ENCODE data around the gene PDE7B. TPM values are rescaled to one million over a fixed set of nuclear protein-coding genes. Genes with fewer than 3 reads are reported as not detected.

The PDE7B gene
- polyA plus RNA-seq, 1 donor (not counting 4 experiments of a cell fraction or from before 2014, with no cell fraction given), result 0.01 TPM

DNA sequence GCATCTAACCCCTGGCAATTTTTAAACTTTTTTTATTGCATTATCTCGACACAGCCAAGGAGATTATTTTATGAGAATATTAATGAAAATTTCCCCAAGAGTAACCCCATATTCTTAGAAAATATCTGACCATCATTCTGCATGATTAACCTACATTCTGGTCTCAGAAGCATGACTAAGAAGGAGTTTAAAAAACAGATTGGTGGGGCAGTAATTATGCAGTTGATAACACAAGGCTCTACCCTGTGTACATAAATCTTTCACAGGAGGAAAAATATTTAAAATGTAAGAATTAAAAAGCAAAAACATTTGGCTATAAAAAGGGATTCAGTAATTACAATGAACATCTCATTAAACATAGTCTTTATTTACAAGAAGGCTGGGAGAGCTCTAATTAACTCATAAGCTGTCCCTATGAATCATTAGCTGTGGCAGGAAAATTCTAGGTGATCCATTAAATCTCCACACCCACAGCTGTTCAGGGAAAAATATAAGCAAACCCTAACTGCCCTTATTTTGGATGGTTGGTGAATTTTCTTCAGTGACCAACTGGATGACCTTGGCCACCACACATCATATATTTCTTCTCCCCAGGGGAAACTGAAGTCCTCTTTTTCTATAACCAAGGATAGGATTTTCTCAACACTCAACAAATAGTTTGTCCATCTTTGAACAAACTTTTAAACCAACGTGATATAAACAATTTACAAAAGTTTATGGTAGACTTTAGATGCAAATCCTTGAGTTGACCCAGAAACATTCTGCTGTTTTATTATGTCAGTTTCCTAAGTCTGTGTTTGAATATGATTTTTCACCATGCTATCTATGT, 59.5 kb downstream of the PDE7B start:
- DNase-seq (ENCODE audit: low read depth, low spot score) (no peak), FAIRE-seq (no peak)
- no peak overlapping the region for H3K4me2 ChIP-seq (ENCODE audit: control insufficient read depth, extremely low read depth, insufficient read depth, low read depth, low read length)
- H3K27ac ChIP-seq (ENCODE audit: control insufficient read depth, insufficient read depth, low read length), result no peak overlapping the region
- dilution Hi-C loops (cut with MboI; ENCODE audit: extremely low pct_ligation_motif_present, low sequenced_read_pairs), result no loop called here
- H3K36me3 ChIP-seq (ENCODE audit: control insufficient read depth in 2 of 2, extremely low read depth in 1 of 2, insufficient read depth in 2 of 2, low read length in 2 of 2), result no peaks in the 10 kb centered on the region
- no peak overlapping the region for H3K4me3 ChIP-seq (ENCODE audit: control insufficient read depth in 2 of 3, extremely low read depth in 1 of 3, insufficient read depth in 2 of 3, low read depth in 1 of 3, low read length in 3 of 3)
- H3K27me3 ChIP-seq (ENCODE audit: control insufficient read depth, extremely low read depth, insufficient read depth, low read length), result no peaks in the 10 kb centered on the region
- H3K79me2 ChIP-seq (ENCODE audit: control insufficient read depth, insufficient read depth, low read length), result no peaks in the 10 kb centered on the region
- H4K20me1 ChIP-seq (ENCODE audit: control insufficient read depth, extremely low read depth, insufficient read depth, low read length), result no peaks in the 10 kb centered on the region
- H3K9me3 ChIP-seq (ENCODE audit: control insufficient read depth, low read depth, low read length), result no peaks in the 10 kb centered on the region
- no peak overlapping the region for H3K9ac ChIP-seq (ENCODE audit: control insufficient read depth, extremely low read depth, insufficient read depth, low read length)
- no peak for TF ChIP-seq EZH2 (IDR thresholded peaks at IDR 0.05; ENCODE audit: low read length)
- TF ChIP-seq, protein P1, sequence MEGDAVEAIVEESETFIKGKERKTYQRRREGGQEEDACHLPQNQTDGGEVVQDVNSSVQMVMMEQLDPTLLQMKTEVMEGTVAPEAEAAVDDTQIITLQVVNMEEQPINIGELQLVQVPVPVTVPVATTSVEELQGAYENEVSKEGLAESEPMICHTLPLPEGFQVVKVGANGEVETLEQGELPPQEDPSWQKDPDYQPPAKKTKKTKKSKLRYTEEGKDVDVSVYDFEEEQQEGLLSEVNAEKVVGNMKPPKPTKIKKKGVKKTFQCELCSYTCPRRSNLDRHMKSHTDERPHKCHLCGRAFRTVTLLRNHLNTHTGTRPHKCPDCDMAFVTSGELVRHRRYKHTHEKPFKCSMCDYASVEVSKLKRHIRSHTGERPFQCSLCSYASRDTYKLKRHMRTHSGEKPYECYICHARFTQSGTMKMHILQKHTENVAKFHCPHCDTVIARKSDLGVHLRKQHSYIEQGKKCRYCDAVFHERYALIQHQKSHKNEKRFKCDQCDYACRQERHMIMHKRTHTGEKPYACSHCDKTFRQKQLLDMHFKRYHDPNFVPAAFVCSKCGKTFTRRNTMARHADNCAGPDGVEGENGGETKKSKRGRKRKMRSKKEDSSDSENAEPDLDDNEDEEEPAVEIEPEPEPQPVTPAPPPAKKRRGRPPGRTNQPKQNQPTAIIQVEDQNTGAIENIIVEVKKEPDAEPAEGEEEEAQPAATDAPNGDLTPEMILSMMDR (optimal IDR thresholded peaks at IDR 0.05 in 1 of 3, IDR thresholded peaks at IDR 0.05 in 1 of 3, conservative IDR thresholded peaks at IDR 0.05 in 1 of 3; ENCODE audit: extremely low read depth in 1 of 3, insufficient read depth in 2 of 3, low read length in 3 of 3), result no peak
- H3K4me1 ChIP-seq (ENCODE audit: control insufficient read depth, extremely low read depth, insufficient read depth, low read length), result peaks cover 12% of the 10 kb centered on the region
- H3K9me1 ChIP-seq (ENCODE audit: control insufficient read depth, extremely low read depth, insufficient read depth, low read length), result no peaks in the 10 kb centered on the region
- no peak overlapping the region for H2AFZ ChIP-seq (ENCODE audit: control insufficient read depth, low read length)

DNA sequence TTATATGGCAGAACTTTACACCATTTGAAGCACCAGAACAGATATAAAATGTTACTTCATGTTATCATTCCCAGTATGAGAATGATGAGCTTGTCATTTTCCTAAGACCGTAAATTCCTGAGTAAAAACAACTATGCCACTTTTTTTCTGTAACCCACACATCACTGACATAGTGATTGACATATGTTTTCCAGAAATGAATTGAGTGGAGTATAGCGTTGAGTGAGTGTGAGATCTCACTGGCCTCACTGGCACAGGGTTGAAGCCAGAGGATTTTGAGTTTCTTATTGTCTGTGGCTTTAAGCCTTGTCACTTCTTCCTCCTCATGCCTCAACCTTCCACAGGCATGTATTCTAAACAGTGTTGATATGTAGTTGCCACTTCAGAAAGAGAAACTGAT, 62.3 kb downstream of the PDE7B start:
- H4K20me1 ChIP-seq (ENCODE audit: control insufficient read depth, extremely low read depth, insufficient read depth, low read length), result no peaks in the 10 kb centered on the region
- no peak for DNase-seq (ENCODE audit: low read depth, low spot score)
- H3K4me1 ChIP-seq (ENCODE audit: control insufficient read depth, extremely low read depth, insufficient read depth, low read length), result no peaks in the 10 kb centered on the region
- H3K79me2 ChIP-seq (ENCODE audit: control insufficient read depth, insufficient read depth, low read length), result no peaks in the 10 kb centered on the region
- dilution Hi-C loops (cut with MboI; ENCODE audit: extremely low pct_ligation_motif_present, low sequenced_read_pairs), result no loop called here
- H3K27ac ChIP-seq (ENCODE audit: control insufficient read depth, insufficient read depth, low read length), result no peak overlapping the region
- TF ChIP-seq EZH2 (IDR thresholded peaks at IDR 0.05; ENCODE audit: low read length), result no peak
- TF ChIP-seq, protein P1 (optimal IDR thresholded peaks at IDR 0.05 in 1 of 3, IDR thresholded peaks at IDR 0.05 in 1 of 3, conservative IDR thresholded peaks at IDR 0.05 in 1 of 3; ENCODE audit: extremely low read depth in 1 of 3, insufficient read depth in 2 of 3, low read length in 3 of 3), result no peak
- FAIRE-seq, result no peak
- H3K27me3 ChIP-seq (ENCODE audit: control insufficient read depth, extremely low read depth, insufficient read depth, low read length), result no peaks in the 10 kb centered on the region
- no peak overlapping the region for H3K4me2 ChIP-seq (ENCODE audit: control insufficient read depth, extremely low read depth, insufficient read depth, low read depth, low read length)
- H2AFZ ChIP-seq (ENCODE audit: control insufficient read depth, low read length), result no peak overlapping the region
- H3K9me1 ChIP-seq (ENCODE audit: control insufficient read depth, extremely low read depth, insufficient read depth, low read length), result no peaks in the 10 kb centered on the region
- no peaks in the 10 kb centered on the region for H3K36me3 ChIP-seq (ENCODE audit: control insufficient read depth in 2 of 2, extremely low read depth in 1 of 2, insufficient read depth in 2 of 2, low read length in 2 of 2)
- no peaks in the 10 kb centered on the region for H3K9me3 ChIP-seq (ENCODE audit: control insufficient read depth, low read depth, low read length)
- no peak overlapping the region for H3K4me3 ChIP-seq (ENCODE audit: control insufficient read depth in 2 of 3, extremely low read depth in 1 of 3, insufficient read depth in 2 of 3, low read depth in 1 of 3, low read length in 3 of 3)
- no peak overlapping the region for H3K9ac ChIP-seq (ENCODE audit: control insufficient read depth, extremely low read depth, insufficient read depth, low read length)
